ENCODE data around the gene ABTB1.

ABTB1 gene

DNA sequence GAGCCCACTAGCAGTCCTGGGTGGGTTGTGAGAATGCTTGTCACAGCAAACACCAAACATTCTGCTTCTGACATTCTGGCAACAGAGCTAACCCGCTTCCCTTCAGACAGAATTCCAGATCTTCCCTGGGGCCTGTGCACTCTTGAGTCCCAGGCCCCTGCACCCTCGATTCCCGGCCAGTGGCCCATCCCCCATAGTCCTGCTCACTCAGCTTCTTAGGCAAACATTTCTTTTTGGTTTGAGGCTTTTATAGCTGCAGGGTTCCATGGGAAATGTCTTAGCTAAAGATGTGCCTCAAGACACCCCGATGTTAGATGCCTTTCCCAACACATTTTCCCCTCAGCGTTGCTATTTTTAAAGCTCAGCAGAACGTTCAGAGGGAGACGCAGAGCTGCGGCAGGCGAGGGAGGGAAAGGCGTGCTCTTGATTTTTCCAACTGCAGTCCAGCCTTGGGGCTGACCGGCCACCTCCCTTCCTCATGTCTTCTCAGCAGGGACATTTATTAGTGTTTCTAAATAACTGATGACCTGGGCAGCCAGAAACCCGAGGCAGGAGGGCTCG, 35.2 kb downstream of the ABTB1 start:
- DNase-seq = no peak

- no peak for DNase-seq
These were observed 36.1 kb downstream of the ABTB1 start for GRCh38 chr3:127708837-127709236.

DNA sequence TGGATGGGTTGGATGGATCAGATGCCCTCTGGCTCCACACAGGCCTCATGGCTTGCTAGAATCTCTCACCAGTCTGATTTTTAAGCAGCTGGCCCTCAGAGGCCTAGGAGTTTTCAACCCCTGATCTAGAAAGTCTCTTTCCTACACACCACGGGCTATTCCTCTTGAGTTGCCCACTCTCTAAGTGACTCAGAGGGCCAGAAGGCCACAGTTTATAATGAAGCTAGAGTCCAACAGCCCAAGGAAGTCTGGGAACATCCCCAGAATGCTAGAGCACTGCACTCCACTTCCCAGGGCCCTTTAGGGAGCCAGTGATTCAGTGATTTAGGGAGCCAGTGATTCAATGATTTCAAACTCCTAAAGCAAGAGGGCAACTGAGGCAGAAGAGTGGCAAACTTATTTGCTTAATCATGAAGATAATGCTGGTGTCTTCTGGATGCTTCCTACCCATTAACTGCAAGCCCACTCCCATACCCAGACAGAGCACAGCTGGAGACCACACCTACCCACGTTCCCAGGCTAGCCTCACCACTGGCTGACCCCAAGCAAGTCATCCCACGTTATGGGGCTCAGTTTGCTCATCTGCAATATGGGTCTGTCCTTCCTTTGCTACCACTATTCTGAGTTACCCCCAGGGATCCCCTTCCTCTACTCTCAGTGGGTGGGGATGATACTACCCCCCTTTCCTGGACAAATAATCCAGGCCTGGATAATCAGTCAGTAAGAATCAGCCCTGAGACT, 36.7 kb downstream of the ABTB1 start:
- DNase-seq = no peak

- DNase-seq = no peak
These were observed 37.6 kb downstream of the ABTB1 start for GRCh38 chr3:127710155-127710941.

GRCh38 chr3:127711021-127711695, 38.4 kb downstream of the ABTB1 start:
- no peak for DNase-seq

GRCh38 chr3:127711896-127712295, 39.1 kb downstream of the ABTB1 start:
- DNase-seq = no peak

- DNase-seq = no peak
These were observed 39.7 kb downstream of the ABTB1 start for GRCh38 chr3:127712461-127712860.

- no peak for DNase-seq
These were observed 40.4 kb downstream of the ABTB1 start for GRCh38 chr3:127712881-127713771.

- DNase-seq = no peak
These were observed 41.4 kb downstream of the ABTB1 start for GRCh38 chr3:127714125-127714571.

DNA sequence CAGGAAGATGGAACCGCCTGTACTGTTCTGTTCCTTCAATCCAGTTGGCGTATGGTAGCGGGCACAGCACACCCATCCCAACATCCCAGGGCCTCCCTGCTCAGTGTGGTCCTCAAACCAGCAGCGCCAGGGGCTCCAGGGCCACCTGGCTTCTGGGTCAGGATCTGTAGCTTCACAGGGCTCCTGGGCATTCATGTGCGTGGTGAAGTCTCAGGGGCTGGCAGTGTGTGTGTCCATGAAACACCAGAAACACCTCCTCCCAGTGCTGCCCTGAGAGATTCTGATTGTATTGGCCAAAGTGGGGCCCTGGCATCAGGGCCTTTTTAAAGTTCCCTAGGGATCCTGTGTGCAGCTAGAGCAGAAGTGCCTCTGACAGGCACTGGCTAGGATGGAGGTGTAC, 42.1 kb downstream of the ABTB1 start:
- DNase-seq = no peak

DNA sequence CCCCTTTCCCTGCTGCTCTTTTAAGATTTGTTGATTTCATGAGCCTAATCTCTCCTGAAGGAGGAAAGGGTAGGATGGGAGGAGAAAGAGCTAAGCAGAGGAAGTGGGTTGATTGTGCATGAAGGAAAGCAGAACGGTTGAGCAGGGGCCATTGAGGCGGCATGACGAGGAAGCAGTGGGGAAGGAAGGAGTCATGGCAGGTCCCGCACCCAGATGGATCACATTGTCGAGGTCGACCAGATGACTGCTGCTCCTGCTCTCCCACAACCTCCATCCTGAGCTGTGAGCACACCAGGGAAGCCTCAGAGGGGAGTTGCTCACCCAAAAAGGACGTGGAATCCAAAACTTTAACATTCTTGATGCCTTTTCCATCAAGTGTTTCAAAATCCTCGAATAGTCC, 42.8 kb downstream of the ABTB1 start:
- no peak for DNase-seq

DNA sequence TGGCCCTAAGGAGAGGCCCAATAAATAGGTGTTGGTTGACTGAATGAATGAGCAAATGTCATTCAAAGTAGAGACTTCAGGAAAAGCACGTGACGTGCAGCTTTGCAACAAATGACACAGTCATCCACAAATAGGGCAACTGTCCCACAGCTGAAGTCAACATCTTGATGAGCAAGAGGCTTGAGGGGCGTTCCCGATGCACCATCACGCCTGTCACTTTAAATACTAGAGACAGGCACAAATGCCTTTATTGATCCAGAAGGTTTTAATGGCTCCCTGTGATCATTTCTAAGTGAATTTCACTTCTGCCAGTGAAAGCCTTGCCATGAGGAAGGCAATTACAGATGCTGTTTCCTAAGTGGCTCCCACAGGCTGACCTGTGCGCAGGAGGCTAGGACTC, 43.6 kb downstream of the ABTB1 start:
- no peak for DNase-seq

DNA sequence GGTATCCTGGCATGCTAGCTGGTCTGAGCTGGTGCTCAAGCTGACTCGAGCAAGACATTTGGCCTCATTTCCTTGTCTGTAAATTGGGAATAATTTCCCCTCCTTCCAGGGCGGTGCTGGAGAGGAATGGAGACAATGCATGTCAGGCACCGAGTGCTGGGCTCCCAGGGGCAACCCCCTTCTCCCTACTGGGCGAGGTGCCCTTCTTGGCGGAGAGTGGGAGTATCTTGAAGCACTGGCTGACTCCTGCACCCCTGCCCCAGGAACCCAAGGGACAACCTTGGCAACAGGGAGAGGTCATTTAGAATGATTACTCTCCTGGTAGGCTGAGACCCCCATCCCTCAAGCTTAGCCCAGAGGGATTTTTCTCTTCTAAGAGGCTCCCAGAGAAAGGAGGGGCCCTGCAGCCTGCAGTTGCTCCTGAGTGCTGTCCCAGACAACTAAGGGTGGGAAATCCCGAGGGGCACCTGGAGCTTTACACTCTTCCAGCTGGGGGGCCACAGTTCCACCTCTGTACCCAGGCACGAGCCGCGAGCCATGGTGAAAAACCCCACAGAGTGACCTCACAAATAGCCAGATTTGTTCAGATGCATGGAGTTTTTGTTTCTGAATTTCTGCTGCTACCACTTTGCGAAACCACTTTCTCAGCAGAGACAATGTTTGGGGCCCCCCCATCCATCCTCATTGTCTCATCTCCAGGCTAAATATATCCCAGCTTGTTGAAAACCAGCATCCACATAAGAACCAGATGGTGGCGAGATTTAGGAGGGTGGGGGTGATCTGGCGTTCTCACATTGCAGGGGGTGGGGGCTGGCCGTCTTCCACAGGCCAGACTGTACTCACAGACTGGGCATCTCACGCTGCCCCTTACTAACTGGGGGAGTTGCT, 44.8 kb downstream of the ABTB1 start:
- no peak for DNase-seq

- no peak for DNase-seq
These were observed 45.6 kb downstream of the ABTB1 start for GRCh38 chr3:127718245-127718915.

DNA sequence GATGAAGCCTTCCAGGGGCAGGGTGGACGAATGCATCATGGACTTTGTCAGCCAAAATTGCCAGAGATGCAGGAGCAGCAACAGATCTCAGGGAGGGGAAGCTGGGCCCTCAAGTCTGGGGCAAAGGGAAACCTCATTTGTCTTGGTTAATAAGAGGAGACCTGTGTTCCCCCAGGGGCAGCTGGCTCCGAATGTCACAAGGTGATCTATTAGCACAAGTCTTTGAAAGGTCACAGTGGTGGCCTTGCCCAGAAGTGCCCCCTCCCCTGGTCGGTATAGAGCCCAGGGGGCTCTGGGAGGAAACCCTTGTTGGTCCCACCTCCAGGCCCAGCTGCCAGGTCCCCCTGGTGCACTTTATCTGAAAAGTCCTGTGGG, 46.2 kb downstream of the ABTB1 start:
- no peak for DNase-seq

DNA sequence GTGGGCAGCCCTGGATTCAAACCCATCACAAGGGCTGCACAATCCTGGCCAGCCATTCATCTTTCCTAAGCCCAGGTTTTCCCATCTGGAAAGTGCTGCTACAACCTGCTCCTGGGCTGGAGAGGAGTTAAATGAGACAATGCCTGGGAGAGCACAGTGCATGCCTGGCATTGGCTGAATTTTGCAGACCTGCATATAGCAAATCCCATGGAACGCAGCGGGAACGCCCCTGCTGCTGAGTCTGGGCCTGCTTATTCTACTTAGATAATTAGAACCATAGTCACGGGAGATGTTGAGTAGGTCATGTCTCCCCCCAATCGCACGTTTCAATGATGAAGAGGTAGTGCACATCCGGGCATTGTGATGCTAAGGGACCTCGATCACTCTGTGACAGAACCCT, 46.6 kb downstream of the ABTB1 start:
- no peak for DNase-seq

- DNase-seq = no peak
These were observed 47.5 kb downstream of the ABTB1 start for GRCh38 chr3:127720161-127720823.

GRCh38 chr3:127720985-127721935, 48.5 kb downstream of the ABTB1 start:
- no peak for DNase-seq
